ENCODE results near the gene CDR2. TPM values are rescaled to one million over a fixed set of nuclear protein-coding genes. Genes with fewer than 3 reads are reported as not detected.

CDR2 gene
- total and polyA plus RNA-seq, 2 of the 13 experiments (the other 11 are each of a cell fraction or from before 2014, with no cell fraction given): 59.0 to 78.9 TPM

DNA sequence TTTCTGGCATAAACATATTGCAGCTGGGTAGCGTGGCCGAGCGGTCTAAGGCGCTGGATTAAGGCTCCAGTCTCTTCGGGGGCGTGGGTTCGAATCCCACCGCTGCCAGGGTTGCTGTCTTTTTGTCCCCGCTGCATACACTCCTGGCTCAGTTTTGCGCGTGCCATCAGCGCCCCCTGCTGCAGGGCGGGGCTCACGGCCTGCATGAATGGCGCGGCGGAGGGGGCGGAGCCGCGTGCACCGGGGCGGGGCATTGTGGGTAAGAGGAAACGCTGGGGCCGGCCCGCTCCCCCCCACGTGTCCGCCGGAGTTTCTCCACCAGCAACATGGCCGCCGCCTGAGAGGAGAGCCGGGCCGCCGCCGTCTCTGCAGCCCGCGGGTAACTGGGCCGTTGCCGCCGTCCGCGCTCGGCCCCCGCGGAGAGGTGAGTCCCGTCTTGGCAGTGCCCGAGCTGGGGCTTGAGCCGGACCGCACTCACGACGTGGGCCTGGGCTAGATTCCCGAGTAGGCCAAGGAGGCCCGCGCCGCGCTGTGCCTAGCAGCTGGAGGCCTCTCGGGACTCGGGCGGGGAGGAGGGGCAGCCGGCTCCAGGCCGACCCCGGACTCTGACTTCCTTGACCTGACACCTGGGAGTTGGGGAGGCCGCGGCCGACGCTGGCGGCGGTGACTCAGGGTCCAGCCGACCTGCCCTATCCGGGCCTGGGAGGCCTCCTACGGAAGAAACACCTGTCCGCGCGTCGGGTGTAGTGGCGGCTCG lies 77.1 kb downstream of the CDR2 start, which contains the start of gene POLR3E (continued):
- TF ChIP-seq, protein P1, sequence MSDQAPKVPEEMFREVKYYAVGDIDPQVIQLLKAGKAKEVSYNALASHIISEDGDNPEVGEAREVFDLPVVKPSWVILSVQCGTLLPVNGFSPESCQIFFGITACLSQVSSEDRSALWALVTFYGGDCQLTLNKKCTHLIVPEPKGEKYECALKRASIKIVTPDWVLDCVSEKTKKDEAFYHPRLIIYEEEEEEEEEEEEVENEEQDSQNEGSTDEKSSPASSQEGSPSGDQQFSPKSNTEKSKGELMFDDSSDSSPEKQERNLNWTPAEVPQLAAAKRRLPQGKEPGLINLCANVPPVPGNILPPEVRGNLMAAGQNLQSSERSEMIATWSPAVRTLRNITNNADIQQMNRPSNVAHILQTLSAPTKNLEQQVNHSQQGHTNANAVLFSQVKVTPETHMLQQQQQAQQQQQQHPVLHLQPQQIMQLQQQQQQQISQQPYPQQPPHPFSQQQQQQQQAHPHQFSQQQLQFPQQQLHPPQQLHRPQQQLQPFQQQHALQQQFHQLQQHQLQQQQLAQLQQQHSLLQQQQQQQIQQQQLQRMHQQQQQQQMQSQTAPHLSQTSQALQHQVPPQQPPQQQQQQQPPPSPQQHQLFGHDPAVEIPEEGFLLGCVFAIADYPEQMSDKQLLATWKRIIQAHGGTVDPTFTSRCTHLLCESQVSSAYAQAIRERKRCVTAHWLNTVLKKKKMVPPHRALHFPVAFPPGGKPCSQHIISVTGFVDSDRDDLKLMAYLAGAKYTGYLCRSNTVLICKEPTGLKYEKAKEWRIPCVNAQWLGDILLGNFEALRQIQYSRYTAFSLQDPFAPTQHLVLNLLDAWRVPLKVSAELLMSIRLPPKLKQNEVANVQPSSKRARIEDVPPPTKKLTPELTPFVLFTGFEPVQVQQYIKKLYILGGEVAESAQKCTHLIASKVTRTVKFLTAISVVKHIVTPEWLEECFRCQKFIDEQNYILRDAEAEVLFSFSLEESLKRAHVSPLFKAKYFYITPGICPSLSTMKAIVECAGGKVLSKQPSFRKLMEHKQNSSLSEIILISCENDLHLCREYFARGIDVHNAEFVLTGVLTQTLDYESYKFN (CRISPR knock-in tag; conservative IDR thresholded peaks at IDR 0.05): peak; percentile 83
- TF ChIP-seq ZEB1 (IDR thresholded peaks at IDR 0.05; ENCODE audit: insufficient replicate concordance, low read depth): peak; percentile 90
- no peak for TF ChIP-seq SNRNP70 (IDR thresholded peaks at IDR 0.05; ENCODE audit: low read depth, low read length)
- peak; percentile 96 for TF ChIP-seq NCOA1 (CRISPR knock-in tag; IDR thresholded peaks at IDR 0.05)
- no peak for TF ChIP-seq FOXA1 (IDR thresholded peaks at IDR 0.05)
- TF ChIP-seq FOXA1 (CRISPR knock-in tag; IDR thresholded peaks at IDR 0.05): peak; percentile 43
- peak; percentile 100 for TF ChIP-seq REPIN1 (CRISPR knock-in tag; IDR thresholded peaks at IDR 0.05; ENCODE audit: borderline replicate concordance, low read depth)
- TF ChIP-seq EED (CRISPR knock-in tag; IDR thresholded peaks at IDR 0.05): peak; percentile 100
- no peak; the same call in none of the 2 replicates for TF ChIP-seq SIX1 (CRISPR knock-in tag; IDR thresholded peaks at IDR 0.05; ENCODE audit: borderline replicate concordance)
- TF ChIP-seq MIXL1 (CRISPR knock-in tag; IDR thresholded peaks at IDR 0.05): peak; percentile 96; the same call in 1 of the 2 replicates
- TF ChIP-seq, protein P2, sequence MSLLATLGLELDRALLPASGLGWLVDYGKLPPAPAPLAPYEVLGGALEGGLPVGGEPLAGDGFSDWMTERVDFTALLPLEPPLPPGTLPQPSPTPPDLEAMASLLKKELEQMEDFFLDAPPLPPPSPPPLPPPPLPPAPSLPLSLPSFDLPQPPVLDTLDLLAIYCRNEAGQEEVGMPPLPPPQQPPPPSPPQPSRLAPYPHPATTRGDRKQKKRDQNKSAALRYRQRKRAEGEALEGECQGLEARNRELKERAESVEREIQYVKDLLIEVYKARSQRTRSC (CRISPR knock-in tag; IDR thresholded peaks at IDR 0.05; ENCODE audit: low read depth): no peak; the same call in 1 of the 2 replicates
- TF ChIP-seq, protein P3, sequence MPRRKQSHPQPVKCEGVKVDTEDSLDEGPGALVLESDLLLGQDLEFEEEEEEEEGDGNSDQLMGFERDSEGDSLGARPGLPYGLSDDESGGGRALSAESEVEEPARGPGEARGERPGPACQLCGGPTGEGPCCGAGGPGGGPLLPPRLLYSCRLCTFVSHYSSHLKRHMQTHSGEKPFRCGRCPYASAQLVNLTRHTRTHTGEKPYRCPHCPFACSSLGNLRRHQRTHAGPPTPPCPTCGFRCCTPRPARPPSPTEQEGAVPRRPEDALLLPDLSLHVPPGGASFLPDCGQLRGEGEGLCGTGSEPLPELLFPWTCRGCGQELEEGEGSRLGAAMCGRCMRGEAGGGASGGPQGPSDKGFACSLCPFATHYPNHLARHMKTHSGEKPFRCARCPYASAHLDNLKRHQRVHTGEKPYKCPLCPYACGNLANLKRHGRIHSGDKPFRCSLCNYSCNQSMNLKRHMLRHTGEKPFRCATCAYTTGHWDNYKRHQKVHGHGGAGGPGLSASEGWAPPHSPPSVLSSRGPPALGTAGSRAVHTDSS (CRISPR knock-in tag; conservative IDR thresholded peaks at IDR 0.05): peak; percentile 96
- TF ChIP-seq ZNF83 (CRISPR knock-in tag; IDR thresholded peaks at IDR 0.05; ENCODE audit: borderline replicate concordance): peak; percentile 96
- TF ChIP-seq ZNF234 (CRISPR knock-in tag; conservative IDR thresholded peaks at IDR 0.05): peak; percentile 19; the same call in 1 of the 2 replicates
- TF ChIP-seq RFXAP (CRISPR knock-in tag; IDR thresholded peaks at IDR 0.05; ENCODE audit: borderline replicate concordance): peak; percentile 94
- TF ChIP-seq, protein P4, sequence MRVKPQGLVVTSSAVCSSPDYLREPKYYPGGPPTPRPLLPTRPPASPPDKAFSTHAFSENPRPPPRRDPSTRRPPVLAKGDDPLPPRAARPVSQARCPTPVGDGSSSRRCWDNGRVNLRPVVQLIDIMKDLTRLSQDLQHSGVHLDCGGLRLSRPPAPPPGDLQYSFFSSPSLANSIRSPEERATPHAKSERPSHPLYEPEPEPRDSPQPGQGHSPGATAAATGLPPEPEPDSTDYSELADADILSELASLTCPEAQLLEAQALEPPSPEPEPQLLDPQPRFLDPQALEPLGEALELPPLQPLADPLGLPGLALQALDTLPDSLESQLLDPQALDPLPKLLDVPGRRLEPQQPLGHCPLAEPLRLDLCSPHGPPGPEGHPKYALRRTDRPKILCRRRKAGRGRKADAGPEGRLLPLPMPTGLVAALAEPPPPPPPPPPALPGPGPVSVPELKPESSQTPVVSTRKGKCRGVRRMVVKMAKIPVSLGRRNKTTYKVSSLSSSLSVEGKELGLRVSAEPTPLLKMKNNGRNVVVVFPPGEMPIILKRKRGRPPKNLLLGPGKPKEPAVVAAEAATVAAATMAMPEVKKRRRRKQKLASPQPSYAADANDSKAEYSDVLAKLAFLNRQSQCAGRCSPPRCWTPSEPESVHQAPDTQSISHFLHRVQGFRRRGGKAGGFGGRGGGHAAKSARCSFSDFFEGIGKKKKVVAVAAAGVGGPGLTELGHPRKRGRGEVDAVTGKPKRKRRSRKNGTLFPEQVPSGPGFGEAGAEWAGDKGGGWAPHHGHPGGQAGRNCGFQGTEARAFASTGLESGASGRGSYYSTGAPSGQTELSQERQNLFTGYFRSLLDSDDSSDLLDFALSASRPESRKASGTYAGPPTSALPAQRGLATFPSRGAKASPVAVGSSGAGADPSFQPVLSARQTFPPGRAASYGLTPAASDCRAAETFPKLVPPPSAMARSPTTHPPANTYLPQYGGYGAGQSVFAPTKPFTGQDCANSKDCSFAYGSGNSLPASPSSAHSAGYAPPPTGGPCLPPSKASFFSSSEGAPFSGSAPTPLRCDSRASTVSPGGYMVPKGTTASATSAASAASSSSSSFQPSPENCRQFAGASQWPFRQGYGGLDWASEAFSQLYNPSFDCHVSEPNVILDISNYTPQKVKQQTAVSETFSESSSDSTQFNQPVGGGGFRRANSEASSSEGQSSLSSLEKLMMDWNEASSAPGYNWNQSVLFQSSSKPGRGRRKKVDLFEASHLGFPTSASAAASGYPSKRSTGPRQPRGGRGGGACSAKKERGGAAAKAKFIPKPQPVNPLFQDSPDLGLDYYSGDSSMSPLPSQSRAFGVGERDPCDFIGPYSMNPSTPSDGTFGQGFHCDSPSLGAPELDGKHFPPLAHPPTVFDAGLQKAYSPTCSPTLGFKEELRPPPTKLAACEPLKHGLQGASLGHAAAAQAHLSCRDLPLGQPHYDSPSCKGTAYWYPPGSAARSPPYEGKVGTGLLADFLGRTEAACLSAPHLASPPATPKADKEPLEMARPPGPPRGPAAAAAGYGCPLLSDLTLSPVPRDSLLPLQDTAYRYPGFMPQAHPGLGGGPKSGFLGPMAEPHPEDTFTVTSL (CRISPR knock-in tag; IDR thresholded peaks at IDR 0.05; ENCODE audit: borderline replicate concordance): peak; percentile 85; the same call in 1 of the 2 replicates
- TF ChIP-seq ZFP90 (CRISPR knock-in tag; IDR thresholded peaks at IDR 0.05; ENCODE audit: borderline replicate concordance): peak; percentile 84
- TF ChIP-seq PHB2 (IDR thresholded peaks at IDR 0.05; ENCODE audit: partially characterized antibody): no peak

All from HepG2 (cell line).